ENCODE results near the gene RTN4IP1.
"Not testable (repeated sequence)": the region's sequence is repeated elsewhere in the genome, so short reads cannot be mapped to it uniquely, and the experiment has no call there.

The RTN4IP1 gene

GRCh38 chr6:106586815-106587415 is 42.4 kb downstream of the RTN4IP1 start:
- no peak overlapping the region for H3K4me3 ChIP-seq (ENCODE audit: low read depth, low read length)

GRCh38 chr6:106581468-106581867 is 47.8 kb downstream of the RTN4IP1 start:
- H3K4me3 ChIP-seq (ENCODE audit: low read depth, low read length): no peak overlapping the region

- no peak overlapping the region for H3K4me3 ChIP-seq (ENCODE audit: low read depth, low read length)
Measured at GRCh38 chr6:106579281-106579680, 50.0 kb downstream of the RTN4IP1 start.

- H3K4me3 ChIP-seq (ENCODE audit: low read depth, low read length): no peak overlapping the region
Measured at GRCh38 chr6:106574741-106575458, 54.4 kb downstream of the RTN4IP1 start.

- no peak overlapping the region for H3K4me3 ChIP-seq (ENCODE audit: low read depth, low read length)
Measured at GRCh38 chr6:106572875-106573585, 56.3 kb downstream of the RTN4IP1 start.

- H3K4me3 ChIP-seq (ENCODE audit: low read depth, low read length): no peak overlapping the region
Measured at GRCh38 chr6:106572436-106572835, 56.9 kb downstream of the RTN4IP1 start.

- no peak overlapping the region for H3K4me3 ChIP-seq (ENCODE audit: low read depth, low read length)
Measured at GRCh38 chr6:106569428-106569827, 59.9 kb downstream of the RTN4IP1 start.

- no peak overlapping the region for H3K4me3 ChIP-seq (ENCODE audit: low read depth, low read length)
Measured at GRCh38 chr6:106568530-106568929, 60.8 kb downstream of the RTN4IP1 start.

- H3K4me3 ChIP-seq (ENCODE audit: low read depth, low read length): no peak overlapping the region
Measured at GRCh38 chr6:106564476-106564875, 64.8 kb downstream of the RTN4IP1 start.

GRCh38 chr6:106563614-106564013 is 65.7 kb downstream of the RTN4IP1 start:
- H3K4me3 ChIP-seq (ENCODE audit: low read depth, low read length): no peak overlapping the region

GRCh38 chr6:106561686-106562405 is 67.5 kb downstream of the RTN4IP1 start:
- H3K4me3 ChIP-seq (ENCODE audit: low read depth, low read length): no peak overlapping the region

- no peak overlapping the region for H3K4me3 ChIP-seq (ENCODE audit: low read depth, low read length)
Measured at GRCh38 chr6:106560996-106561685, 68.2 kb downstream of the RTN4IP1 start.

- H3K4me3 ChIP-seq (ENCODE audit: low read depth, low read length): not testable (repeated sequence)
Measured at GRCh38 chr6:106559659-106560058, 69.6 kb downstream of the RTN4IP1 start.

- H3K4me3 ChIP-seq (ENCODE audit: low read depth, low read length): no peak overlapping the region
Measured at GRCh38 chr6:106558364-106558763, 70.9 kb downstream of the RTN4IP1 start.

GRCh38 chr6:106557837-106558236 is 71.5 kb downstream of the RTN4IP1 start:
- no peak overlapping the region for H3K4me3 ChIP-seq (ENCODE audit: low read depth, low read length)

- no peak overlapping the region for H3K4me3 ChIP-seq (ENCODE audit: low read depth, low read length)
Measured at GRCh38 chr6:106556368-106556960, 72.8 kb downstream of the RTN4IP1 start.

- H3K4me3 ChIP-seq (ENCODE audit: low read depth, low read length): no peak overlapping the region
Measured at GRCh38 chr6:106555767-106556166, 73.5 kb downstream of the RTN4IP1 start.

- no peak overlapping the region for H3K4me3 ChIP-seq (ENCODE audit: low read depth, low read length)
Measured at GRCh38 chr6:106553440-106553839, 75.9 kb downstream of the RTN4IP1 start.

- no peak overlapping the region for H3K4me3 ChIP-seq (ENCODE audit: low read depth, low read length)
Measured at GRCh38 chr6:106551155-106551554, 78.1 kb downstream of the RTN4IP1 start.

- no peak overlapping the region for H3K4me3 ChIP-seq (ENCODE audit: low read depth, low read length)
Measured at GRCh38 chr6:106549521-106549920, 79.8 kb downstream of the RTN4IP1 start.

All from iPS-11a (cell line).